ENCODE results near the gene SBF1.

DNA sequence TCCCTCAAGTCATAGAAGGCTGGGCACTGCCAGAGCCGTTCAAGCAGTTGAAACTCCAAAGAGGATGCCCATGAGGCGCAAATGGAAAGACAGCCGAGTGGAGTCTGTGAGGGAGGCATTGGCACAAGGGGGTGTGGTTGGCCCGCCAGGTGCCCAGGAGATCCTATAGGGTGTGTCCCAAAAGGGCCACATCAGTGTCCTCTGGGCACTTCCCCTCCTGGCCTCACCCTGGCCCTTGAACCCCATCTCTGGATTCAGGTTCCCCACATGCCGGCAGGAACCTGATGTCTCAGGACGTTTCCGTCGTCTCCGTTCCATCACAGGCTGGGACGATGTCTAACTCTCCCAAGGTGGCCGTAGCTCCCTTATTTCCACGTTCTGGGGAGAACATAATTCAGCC lies 54.3 kb downstream of the SBF1 start:
- TF ChIP-seq ZNF274 (IDR thresholded peaks at IDR 0.05; ENCODE audit: low read depth, low read length) (no peak), SUZ12 (IDR thresholded peaks at IDR 0.05; ENCODE audit: extremely low read depth, insufficient read depth, insufficient read length) (no peak), YY1 (IDR thresholded peaks at IDR 0.05; ENCODE audit: insufficient read depth, insufficient read length) (no peak)
